ENCODE measurements around the gene ABCA4. TPM values are rescaled to one million over a fixed set of nuclear protein-coding genes. Genes with fewer than 3 reads are reported as not detected.

Gene ABCA4
- total RNA-seq, 1 experiment from 2014 or later = not detected

GRCh38 chr1:94044891-94045290 lies 76.1 kb downstream of the ABCA4 start:
- H3K4me3 Mint-ChIP-seq (ENCODE audit: unreplicated experiment) = no peak overlapping the region
- H3K27me3 Mint-ChIP-seq (ENCODE audit: insufficient read depth, unreplicated experiment) = no peaks in the 10 kb centered on the region
- intact Hi-C loops (cut with micrococcal nuclease) = loop anchor here (1.0 to 2.0 kb wide), 4 partner anchors 16 to 420 kb away; partner anchors contain the start of gene ARHGAP29

DNA sequence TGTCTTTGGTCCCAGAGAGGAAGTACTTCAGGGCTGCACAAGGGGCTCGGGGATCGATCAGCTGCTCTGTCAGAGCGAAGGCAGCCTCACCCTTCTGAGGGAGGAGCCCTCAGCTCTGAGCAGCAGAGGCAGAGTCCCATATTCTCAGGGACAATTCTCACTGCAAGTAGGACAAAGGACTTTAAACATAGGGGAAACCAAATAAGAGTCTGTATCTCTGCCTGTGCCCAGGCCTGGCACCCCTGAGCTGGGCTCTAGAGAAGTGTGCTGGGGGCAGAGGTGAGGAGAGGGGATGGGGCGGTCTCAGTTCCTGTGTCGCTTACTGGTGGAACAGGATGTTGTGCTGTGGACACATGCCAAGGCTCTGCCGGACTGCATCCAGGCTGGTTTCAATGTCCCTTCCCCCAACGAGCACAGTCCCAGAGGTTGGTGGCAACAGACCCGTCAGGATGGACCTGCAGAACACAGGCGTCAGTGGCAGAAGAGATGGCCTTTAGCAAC lies 76.6 kb downstream of the ABCA4 start:
- Mint-ChIP-seq H3K36me3 (ENCODE audit: insufficient read depth, unreplicated experiment) (peaks cover 5% of the 10 kb centered on the region), H3K4me3 (ENCODE audit: unreplicated experiment) (no peak overlapping the region), H3K4me1 (ENCODE audit: insufficient read depth, unreplicated experiment) (peaks cover 13% of the 10 kb centered on the region), H3K27me3 (ENCODE audit: insufficient read depth, unreplicated experiment) (no peaks in the 10 kb centered on the region), H3K27ac (ENCODE audit: low read depth, unreplicated experiment) (no peak overlapping the region), H3K9me3 (ENCODE audit: unreplicated experiment) (no peaks in the 10 kb centered on the region)
- CTCF ChIA-PET = interaction anchor here (0.6 to 19.1 kb wide), 17 partner anchors 9 to 1024 kb away, joined by 3 to 304 read pairs (median 5); partner anchors contain the start of gene GCLM
- intact Hi-C loops (cut with micrococcal nuclease) = loop anchor here (2.0 kb wide), 2 partner anchors 192 to 420 kb away; partner anchors contain the start of gene ARHGAP29
- no TSS peak for BruUV-seq (replicated peaks)
- no peak for TF ChIP-seq CTCF (IDR thresholded peaks at IDR 0.05; ENCODE audit: unreplicated experiment)
- DNase-seq (ENCODE audit: unreplicated experiment) = no peak
- POLR2A ChIA-PET = interaction anchor here (0.6 to 1.3 kb wide), 3 partner anchors 15 to 292 kb away, joined by 3 to 7 read pairs (median 3); no protein-coding TSS in a partner anchor

More at GRCh38 chr1:94044891-94045290, 76.1 kb downstream of the ABCA4 start:
- CTCF ChIA-PET = interaction anchor here (0.6 to 19.1 kb wide), 33 partner anchors 10 to 1025 kb away, joined by 3 to 304 read pairs (median 4); partner anchors contain the start of genes ARHGAP29 and GCLM
- Mint-ChIP-seq H3K9me3 (ENCODE audit: unreplicated experiment) (no peaks in the 10 kb centered on the region), H3K27ac (ENCODE audit: low read depth, unreplicated experiment) (no peak overlapping the region), H3K4me1 (ENCODE audit: insufficient read depth, unreplicated experiment) (peaks cover 13% of the 10 kb centered on the region), H3K36me3 (ENCODE audit: insufficient read depth, unreplicated experiment) (no peaks in the 10 kb centered on the region)
- no peak for TF ChIP-seq CTCF (IDR thresholded peaks at IDR 0.05; ENCODE audit: unreplicated experiment)
- POLR2A ChIA-PET = interaction anchor here (0.8 to 1.3 kb wide), 2 partner anchors 9 to 290 kb away, joined by 3 to 7 read pairs; no protein-coding TSS in a partner anchor
- no TSS peak for BruUV-seq (replicated peaks)
- DNase-seq (ENCODE audit: unreplicated experiment) = no peak

DNA sequence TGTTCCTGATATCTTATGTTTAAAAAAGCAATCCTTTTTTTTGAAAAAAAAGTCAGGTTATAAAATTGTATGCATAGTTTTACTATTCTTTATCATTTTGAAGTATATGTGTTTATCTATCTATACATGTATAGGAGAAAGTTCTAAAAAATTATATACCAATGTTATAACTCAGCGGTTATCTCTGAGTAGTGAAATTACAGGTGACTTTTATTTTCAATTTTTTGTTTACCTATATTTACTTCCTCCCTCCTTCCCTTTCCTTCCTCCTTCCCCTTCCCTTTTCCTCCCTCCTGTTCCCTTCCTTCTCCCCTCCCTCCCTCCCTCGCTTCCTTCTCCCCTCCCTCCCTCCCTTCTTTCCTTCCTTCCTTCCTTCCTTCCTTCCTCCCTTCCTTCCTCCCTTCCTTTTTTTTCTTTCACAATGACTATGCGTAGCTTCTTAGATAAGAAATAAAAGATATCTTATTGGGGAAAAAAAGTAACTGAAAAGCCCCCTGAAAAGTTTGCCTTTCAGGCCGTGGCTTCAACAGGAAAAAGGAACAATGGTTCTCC lies 77.1 kb downstream of the ABCA4 start:
- H3K4me3 Mint-ChIP-seq (ENCODE audit: unreplicated experiment) = no peak overlapping the region
- intact Hi-C loops (cut with micrococcal nuclease) = loop anchor here (2.0 kb wide), 2 partner anchors 193 to 421 kb away; partner anchors contain the start of gene ARHGAP29
- H3K4me1 Mint-ChIP-seq (ENCODE audit: insufficient read depth, unreplicated experiment) = peaks cover 13% of the 10 kb centered on the region
- no peak for DNase-seq (ENCODE audit: unreplicated experiment)
- no peaks in the 10 kb centered on the region for H3K27me3 Mint-ChIP-seq (ENCODE audit: insufficient read depth, unreplicated experiment)
- BruUV-seq (replicated peaks) = no TSS peak
- no peak overlapping the region for H3K27ac Mint-ChIP-seq (ENCODE audit: low read depth, unreplicated experiment)
- no peak for TF ChIP-seq CTCF (IDR thresholded peaks at IDR 0.05; ENCODE audit: unreplicated experiment)
- POLR2A ChIA-PET = interaction anchor here (0.6 to 1.5 kb wide), 4 partner anchors 10 to 292 kb away, joined by 3 to 4 read pairs (median 3); no protein-coding TSS in a partner anchor
- H3K36me3 Mint-ChIP-seq (ENCODE audit: insufficient read depth, unreplicated experiment) = peaks cover 6% of the 10 kb centered on the region
- CTCF ChIA-PET = interaction anchor here (0.6 to 19.1 kb wide), 11 partner anchors 10 to 952 kb away, joined by 3 to 304 read pairs (median 15); no protein-coding TSS in a partner anchor
- no peaks in the 10 kb centered on the region for H3K9me3 Mint-ChIP-seq (ENCODE audit: unreplicated experiment)

DNA sequence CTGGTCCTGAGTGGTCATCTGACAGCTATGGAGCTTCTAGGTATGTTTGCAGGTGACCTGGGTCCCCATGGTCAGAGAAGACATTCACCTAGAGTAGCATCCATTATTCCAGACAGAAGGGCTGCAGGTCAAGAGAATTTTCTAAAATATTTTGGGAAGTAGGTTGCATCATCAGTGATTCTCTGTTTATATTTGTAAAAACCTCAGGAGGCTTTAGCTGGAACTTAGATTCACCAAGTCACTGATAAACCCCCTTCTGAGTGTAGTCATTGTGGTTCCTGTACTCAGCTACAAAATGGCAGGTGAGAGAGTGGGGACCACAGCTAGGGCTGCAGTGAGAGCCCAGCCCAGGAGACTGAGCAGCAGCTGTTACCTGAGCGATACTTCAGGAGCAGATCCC lies 78.6 kb downstream of the ABCA4 start:
- peaks cover 20% of the 10 kb centered on the region for H3K4me1 Mint-ChIP-seq (ENCODE audit: insufficient read depth, unreplicated experiment)
- CTCF ChIA-PET = interaction anchor here (0.5 to 19.1 kb wide), 9 partner anchors 10 to 291 kb away, joined by 3 to 304 read pairs (median 6); partner anchors contain the start of gene ABCA4
- BruUV-seq (replicated peaks) = no TSS peak

More for the DNA sequence above, 78.6 kb downstream of the ABCA4 start:
- Mint-ChIP-seq H3K9me3 (ENCODE audit: unreplicated experiment) (no peaks in the 10 kb centered on the region), H3K27ac (ENCODE audit: low read depth, unreplicated experiment) (no peak overlapping the region), H3K36me3 (ENCODE audit: insufficient read depth, unreplicated experiment) (peaks cover 6% of the 10 kb centered on the region), H3K27me3 (ENCODE audit: insufficient read depth, unreplicated experiment) (no peaks in the 10 kb centered on the region), H3K4me3 (ENCODE audit: unreplicated experiment) (no peak overlapping the region)
- DNase-seq (ENCODE audit: unreplicated experiment) = no peak
- intact Hi-C loops (cut with micrococcal nuclease) = no loop called here
- TF ChIP-seq CTCF (IDR thresholded peaks at IDR 0.05; ENCODE audit: unreplicated experiment) = no peak
- POLR2A ChIA-PET = interaction anchor here (1.5 to 2.8 kb wide), 2 partner anchors 16 to 283 kb away, joined by 4 to 7 read pairs; no protein-coding TSS in a partner anchor
